HCT116 (cell line): ENCODE data around the gene CLEC4M. TPM values are rescaled to one million over a fixed set of nuclear protein-coding genes. Genes with fewer than 3 reads are reported as not detected.

Experiments
- ATAC-seq: fragments of 200-7000 bp; cut with Tn5 transposase; 2 replicates; pipeline ENCODE4 v1.9.1; 2020; ENCODE audit warnings: mild to moderate bottlenecking, moderate library complexity
- BruUV-seq: library from RNA; stranded (reverse); fragments of 400-500 nt; replicated peaks from 2 replicates; lab custom pipeline; 2021; lab: Mats Ljungman, UMichigan
- CTCF ChIA-PET: fragments of 300-600 bp; sonication (Branson Sonifier 250); formaldehyde crosslinking; loops from one replicate; lab custom pipeline; 2021; ENCODE audit warnings: antibody characterized with exemption; lab: Charles Lee
- POLR2A ChIA-PET: fragments of 300-600, 350-600 bp; sonication (Branson Sonifier 250); formaldehyde crosslinking; loops from one replicate; lab custom pipeline; 2021; ENCODE audit warnings: antibody characterized with exemption; lab: Charles Lee
- RAD21 ChIA-PET, 2 experiments: fragments of 300-600 bp; sonication (Branson Sonifier 250); formaldehyde crosslinking; loops; one replicate each; lab custom pipeline; 2023; ENCODE audit warnings: low total read pairs in 2 of 2; ENCODE audit not compliant: uncharacterized antibody in 2 of 2, unreplicated experiment in 2 of 2, low non-redundant PET in 1 of 2; lab: Charles Lee
- DNase-seq: peaks from one replicate; pipeline ENCODE4 v3.0.0-alpha.2; 2010; ENCODE audit warnings: low read depth, low spot score
- H2AFZ ChIP-seq: fragments of 200-600 bp; shearing (Covaris generic), sonication (generic); 2 replicates; pipeline ENCODE4 v1.6.1; 2017; ENCODE audit warnings: low read depth, mixed run types, mixed read lengths, antibody characterized with exemption, low read length; ENCODE audit not compliant: poor library complexity, severe bottlenecking
- H3K27ac ChIP-seq: 2 replicates; pipeline ENCODE4 v1.5.1; 2012; ENCODE audit warnings: low read depth, low read length
- H3K27me3 ChIP-seq: fragments of 200-600 bp; sonication (generic); 2 replicates; pipeline ENCODE4 v1.6.1; 2016; ENCODE audit warnings: mixed run types, low read length, mixed read lengths; ENCODE audit not compliant: insufficient read depth
- H3K36me3 ChIP-seq, 2 experiments: fragments of 200-500 bp in 1 of 2; fragments of 200-600 bp in 1 of 2; sonication (Bioruptor generic) in 1 of 2; sonication (generic) in 1 of 2; 2 replicates each; pipeline versions ENCODE4 v1.5.1 to v1.6.1; 2014 to 2016; ENCODE audit warnings: low read length in 2 of 2, inconsistent platforms in 1 of 2, mixed read lengths in 1 of 2, mixed run types in 1 of 2; ENCODE audit not compliant: insufficient read depth in 2 of 2, control insufficient read depth in 1 of 2
- H3K4me1 ChIP-seq, 2 experiments: fragments of 200-600 bp in 1 of 2; sonication (generic) in 1 of 2; 2 replicates each; pipeline versions ENCODE4 v1.5.1 to v1.6.1; 2012 to 2017; ENCODE audit warnings: low read length in 2 of 2, inconsistent platforms in 1 of 2, mild to moderate bottlenecking in 1 of 2, mixed read lengths in 1 of 2, mixed run types in 1 of 2, moderate library complexity in 1 of 2; ENCODE audit not compliant: insufficient read depth in 2 of 2, control insufficient read depth in 1 of 2
- H3K4me2 ChIP-seq: fragments of 200-600 bp; sonication (generic); 2 replicates; pipeline ENCODE4 v1.6.1; 2017; ENCODE audit warnings: mixed run types, low read length, mixed read lengths
- H3K4me3 ChIP-seq, 2 experiments: fragments of 200-600 bp in 1 of 2; sonication (generic) in 1 of 2; replicated peaks in 1 of 2; 2 replicates each; pipeline ENCODE4 v1.5.1; 2011 to 2016; ENCODE audit warnings: low read length in 2 of 2, control low read depth in 1 of 2, low read depth in 1 of 2, mild to moderate bottlenecking in 1 of 2, mixed read lengths in 1 of 2, mixed run types in 1 of 2
- H3K79me2 ChIP-seq: fragments of 200-600 bp; sonication (generic); 2 replicates; pipeline ENCODE4 v1.6.1; 2017; ENCODE audit warnings: mild to moderate bottlenecking, mixed run types, low read length, moderate library complexity, mixed read lengths; ENCODE audit not compliant: insufficient read depth
- H3K9ac ChIP-seq: fragments of 200-600 bp; sonication (generic); 2 replicates; pipeline ENCODE4 v1.6.1; 2016; ENCODE audit warnings: low read length, mixed read lengths
- H3K9me2 ChIP-seq: fragments of 200-600 bp; sonication (generic), shearing (Covaris generic); 2 replicates; pipeline ENCODE4 v1.6.1; 2017; ENCODE audit warnings: mixed run types, mild to moderate bottlenecking, moderate library complexity; ENCODE audit not compliant: insufficient read depth
- H3K9me3 ChIP-seq, 2 experiments: fragments of 200-500 bp in 1 of 2; fragments of 200-600 bp in 1 of 2; sonication (Bioruptor generic) in 1 of 2; sonication (generic) in 1 of 2; 2 replicates each; pipeline ENCODE4 v1.6.1; 2014 to 2017; ENCODE audit warnings: low read length in 2 of 2, mixed read lengths in 2 of 2, inconsistent platforms in 1 of 2, low read depth in 1 of 2, mild to moderate bottlenecking in 1 of 2, mixed run types in 1 of 2, moderate library complexity in 1 of 2; ENCODE audit not compliant: control insufficient read depth in 1 of 2, insufficient read depth in 1 of 2
- H4K20me1 ChIP-seq: fragments of 200-600 bp; sonication (generic), shearing (Covaris generic); 2 replicates; pipeline ENCODE4 v1.6.1; 2017; ENCODE audit warnings: mixed run types, mild to moderate bottlenecking, moderate library complexity; ENCODE audit not compliant: insufficient read depth
- ATF3 ChIP-seq: IDR thresholded peaks from 2 replicates; pipeline ENCODE4 v1.6.1; 2012
- CBX3 ChIP-seq: IDR thresholded peaks from 2 replicates; pipeline ENCODE4 v1.6.1; 2012; ENCODE audit warnings: low read depth
- CEBPB ChIP-seq: IDR thresholded peaks from 2 replicates; pipeline ENCODE4 v1.6.1; 2012; ENCODE audit warnings: low read depth
- CTCF ChIP-seq, 3 experiments: fragments of 200-600 bp in 1 of 3; sonication (generic) in 1 of 3; IDR thresholded peaks in 2 of 3; conservative IDR thresholded peaks in 1 of 3; 2 replicates each; pipeline ENCODE4 v1.5.1; 2012 to 2017; ENCODE audit warnings: low read depth in 2 of 3, low read length in 2 of 3, antibody characterized with exemption in 1 of 3, borderline replicate concordance in 1 of 3, control low read depth in 1 of 3, mild to moderate bottlenecking in 1 of 3, mixed read lengths in 1 of 3, mixed run types in 1 of 3, moderate library complexity in 1 of 3; ENCODE audit not compliant: insufficient read depth in 1 of 3
- EGR1 ChIP-seq: IDR thresholded peaks from 2 replicates; pipeline ENCODE4 v1.6.1; 2012; ENCODE audit warnings: low read depth
- ELF1 ChIP-seq: IDR thresholded peaks from 2 replicates; pipeline ENCODE4 v1.6.1; 2012; ENCODE audit warnings: low read depth, borderline replicate concordance
- EZH2 ChIP-seq: fragments of 200-600 bp; sonication (generic); IDR thresholded peaks from 2 replicates; pipeline ENCODE4 v1.6.1; 2017; ENCODE audit warnings: antibody characterized with exemption, mixed run types
- FOSL1 ChIP-seq: IDR thresholded peaks from 2 replicates; pipeline ENCODE4 v1.6.1; 2012; ENCODE audit warnings: low read depth
- JUND ChIP-seq: IDR thresholded peaks from 2 replicates; pipeline ENCODE4 v1.6.1; 2012
- MAX ChIP-seq: IDR thresholded peaks from 2 replicates; pipeline ENCODE4 v1.6.1; 2012
- POLR2A ChIP-seq: IDR thresholded peaks from 2 replicates; pipeline ENCODE4 v1.7.0; 2011; ENCODE audit warnings: borderline replicate concordance; ENCODE audit not compliant: insufficient read depth, insufficient read length; ENCODE audit errors: extremely low read depth
- POLR2AphosphoS5 ChIP-seq: IDR thresholded peaks from 2 replicates; pipeline ENCODE4 v1.6.1; 2011; ENCODE audit warnings: mild to moderate bottlenecking, low read depth, low read length, moderate library complexity
- RAD21 ChIP-seq: IDR thresholded peaks from 2 replicates; pipeline ENCODE4 v1.6.1; 2012; ENCODE audit warnings: low read depth, mild to moderate bottlenecking
- SIN3A ChIP-seq: IDR thresholded peaks from 2 replicates; pipeline ENCODE4 v1.6.1; 2012; ENCODE audit warnings: low read depth
- SP1 ChIP-seq: IDR thresholded peaks from 2 replicates; pipeline ENCODE4 v1.6.1; 2012; ENCODE audit warnings: low read depth
- SRF ChIP-seq: IDR thresholded peaks from 2 replicates; pipeline ENCODE4 v1.6.1; 2012; ENCODE audit warnings: low read depth
- YY1 ChIP-seq: IDR thresholded peaks from 2 replicates; pipeline ENCODE4 v1.6.1; 2011; ENCODE audit warnings: low read length, low read depth, moderate library complexity, mild to moderate bottlenecking; ENCODE audit not compliant: insufficient replicate concordance; ENCODE audit errors: extremely low read depth
- ZBTB33 ChIP-seq: IDR thresholded peaks from 2 replicates; pipeline ENCODE4 v1.6.1; 2011; ENCODE audit warnings: mild to moderate bottlenecking, low read length, moderate library complexity; ENCODE audit not compliant: insufficient replicate concordance; ENCODE audit errors: extremely low read depth
- ZFX ChIP-seq: fragments of 450-650 bp; IDR thresholded peaks from 2 replicates; pipeline ENCODE4 v1.6.1; 2017
- ZNF274 ChIP-seq: fragments of 200-500 bp; sonication (Bioruptor generic); IDR thresholded peaks from 2 replicates; pipeline ENCODE4 v1.6.1; 2014; ENCODE audit warnings: mild to moderate bottlenecking, low read depth, low read length, inconsistent platforms
- intact Hi-C: fragments of 100-400 bp; cut with micrococcal nuclease; formaldehyde crosslinking; loops from 2 replicates; pipeline ENCODE4 v1.10.0; 2022
- total RNA-seq: library from RNA; stranded (reverse); gene quantifications from one replicate; pipeline ENCODE4 v1.2.1, GENCODE V29; 2021; ENCODE audit not compliant: unreplicated experiment

The CLEC4M gene
- total RNA-seq, 1 experiment from 2014 or later = not detected

- no TSS peak for BruUV-seq
- RAD21 ChIA-PET = no interaction called here
- Histone ChIP-seq H4K20me1 (no peaks in the 10 kb centered on the region), H3K27me3 (peaks cover 6% of the 10 kb centered on the region; the same call in 1 of the 2 replicates), H3K9ac (no peak overlapping the region), H3K4me3 (no peak overlapping the region), H3K4me1 (no peaks in the 10 kb centered on the region), H3K27ac (no peak overlapping the region), H3K9me3 (no peaks in the 10 kb centered on the region), H3K36me3 (no peaks in the 10 kb centered on the region), H3K4me2 (no peak overlapping the region), H3K79me2 (no peaks in the 10 kb centered on the region), H3K9me2 (no peaks in the 10 kb centered on the region), H2AFZ (no peak overlapping the region)
- POLR2A ChIA-PET = no interaction called here
- DNase-seq = no peak
- no peak for ATAC-seq
- CTCF ChIA-PET = no interaction called here
- intact Hi-C loops = no loop called here
- TF ChIP-seq YY1 = no peak
- TF ChIP-seq MAX = no peak
- no peak for TF ChIP-seq CTCF (IDR thresholded peaks at IDR 0.05 in 2 of 3, conservative IDR thresholded peaks at IDR 0.05 in 1 of 3; ENCODE audit: borderline replicate concordance in 1 of 3, insufficient read depth in 1 of 3, low read depth in 2 of 3, low read length in 2 of 3)
- no peak for TF ChIP-seq ZNF274
- TF ChIP-seq POLR2A = no peak
- TF ChIP-seq ZFX = no peak
- TF ChIP-seq CBX3 = no peak
- no peak for TF ChIP-seq EGR1
- TF ChIP-seq ZBTB33 = no peak
- TF ChIP-seq RAD21 = no peak
- no peak for TF ChIP-seq CEBPB
- no peak for TF ChIP-seq EZH2
- no peak for TF ChIP-seq ELF1
- no peak for TF ChIP-seq SRF
- TF ChIP-seq FOSL1 = no peak
- TF ChIP-seq POLR2AphosphoS5 = no peak
- TF ChIP-seq ATF3 = no peak
- TF ChIP-seq SIN3A = no peak
- TF ChIP-seq SP1 = no peak
- TF ChIP-seq JUND = no peak
These were observed 33.2 kb upstream of the CLEC4M start for GRCh38 chr19:7729831-7730285.
